NT2/D1 (cell line): ENCODE data around the gene ARHGAP35.
A peak's percentile ranks its signal among the peaks of the same experiment; 100 is the strongest.
"Not testable (repeated sequence)": the region's sequence is repeated elsewhere in the genome, so short reads cannot be mapped to it uniquely, and the experiment has no call there.

Experiments used
- DNase-seq: peaks from one replicate; pipeline ENCODE4 v3.0.0-alpha.2; 2011; ENCODE audit warnings: low read depth, low spot score
- H3K27me3 ChIP-seq: 2 replicates; pipeline ENCODE4 v1.6.0; 2011; ENCODE audit warnings: mild to moderate bottlenecking; ENCODE audit not compliant: insufficient read length, insufficient read depth
- H3K36me3 ChIP-seq: 2 replicates; pipeline ENCODE4 v1.6.1; 2011; ENCODE audit warnings: mild to moderate bottlenecking, low read length, mixed read lengths; ENCODE audit not compliant: insufficient read depth, insufficient read length
- H3K4me1 ChIP-seq: 2 replicates; pipeline ENCODE4 v1.5.1; 2011; ENCODE audit not compliant: insufficient read depth, insufficient read length
- H3K4me3 ChIP-seq: 2 replicates; pipeline ENCODE4 v1.5.1; 2011; ENCODE audit warnings: low read depth; ENCODE audit not compliant: insufficient read length
- H3K9ac ChIP-seq: 2 replicates; pipeline ENCODE4 v1.6.0; 2011; ENCODE audit warnings: low read depth; ENCODE audit not compliant: insufficient read length
- H3K9me3 ChIP-seq: 2 replicates; pipeline ENCODE4 v1.5.1; 2011; ENCODE audit warnings: mild to moderate bottlenecking, low read length; ENCODE audit not compliant: insufficient read depth
- SUZ12 ChIP-seq: IDR thresholded peaks from 2 replicates; pipeline ENCODE4 v1.6.1; 2011; ENCODE audit not compliant: insufficient read length, insufficient read depth; ENCODE audit errors: extremely low read depth
- YY1 ChIP-seq: IDR thresholded peaks from 2 replicates; pipeline ENCODE4 v1.6.1; 2011; ENCODE audit not compliant: insufficient read length, insufficient read depth
- ZNF274 ChIP-seq: IDR thresholded peaks from 2 replicates; pipeline ENCODE4 v1.6.1; 2011; ENCODE audit warnings: mild to moderate bottlenecking, low read depth, low read length

The ARHGAP35 gene

DNA sequence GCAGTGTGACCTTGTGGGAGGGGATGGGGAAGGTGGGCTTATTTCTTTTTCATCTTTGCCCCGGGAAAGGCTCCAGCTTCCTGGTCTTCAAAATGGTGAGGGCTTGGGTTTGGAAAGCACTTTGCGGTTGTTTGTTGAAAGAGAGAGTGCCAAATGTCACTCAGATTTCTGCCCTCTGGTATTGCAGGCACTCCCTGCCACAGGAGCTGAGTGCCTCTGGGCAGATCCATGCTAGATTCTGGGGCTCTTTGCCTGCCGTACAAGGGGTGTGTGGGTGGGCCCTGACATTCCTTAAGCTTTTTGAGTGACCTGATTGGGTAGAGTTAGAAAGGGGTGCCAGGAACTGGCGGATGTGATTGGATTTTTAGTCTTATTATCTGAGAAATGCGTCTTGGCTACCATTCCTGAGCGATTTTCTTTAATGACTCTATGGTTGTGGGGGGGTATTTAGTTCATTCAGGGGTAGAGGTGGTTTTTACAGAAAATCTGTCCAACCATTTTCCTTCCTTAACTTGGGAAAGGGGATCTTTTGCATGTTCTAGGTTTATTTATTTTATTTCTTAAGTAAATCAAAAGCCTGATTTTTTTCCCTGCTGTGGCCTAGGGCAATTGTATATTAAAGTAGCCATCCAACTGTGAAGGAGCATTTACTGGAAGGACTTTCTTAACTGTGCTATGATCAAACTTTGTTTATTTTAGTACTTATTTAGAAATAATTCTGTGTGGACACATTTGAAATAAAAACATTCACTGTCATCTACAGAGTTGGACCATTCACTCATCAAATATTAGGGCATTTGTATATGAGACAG, 3.2 kb downstream of the ARHGAP35 start:
- TF ChIP-seq SUZ12 = no peak
- no peak for TF ChIP-seq ZNF274
- Histone ChIP-seq H3K9ac (peak overlapping the region; percentile 89), H3K9me3 (no peaks in the 10 kb centered on the region), H3K4me1 (no peaks in the 10 kb centered on the region), H3K27me3 (no peaks in the 10 kb centered on the region), H3K4me3 (peak overlapping the region; percentile 62), H3K36me3 (peaks cover 8% of the 10 kb centered on the region)
- no peak for DNase-seq

DNA sequence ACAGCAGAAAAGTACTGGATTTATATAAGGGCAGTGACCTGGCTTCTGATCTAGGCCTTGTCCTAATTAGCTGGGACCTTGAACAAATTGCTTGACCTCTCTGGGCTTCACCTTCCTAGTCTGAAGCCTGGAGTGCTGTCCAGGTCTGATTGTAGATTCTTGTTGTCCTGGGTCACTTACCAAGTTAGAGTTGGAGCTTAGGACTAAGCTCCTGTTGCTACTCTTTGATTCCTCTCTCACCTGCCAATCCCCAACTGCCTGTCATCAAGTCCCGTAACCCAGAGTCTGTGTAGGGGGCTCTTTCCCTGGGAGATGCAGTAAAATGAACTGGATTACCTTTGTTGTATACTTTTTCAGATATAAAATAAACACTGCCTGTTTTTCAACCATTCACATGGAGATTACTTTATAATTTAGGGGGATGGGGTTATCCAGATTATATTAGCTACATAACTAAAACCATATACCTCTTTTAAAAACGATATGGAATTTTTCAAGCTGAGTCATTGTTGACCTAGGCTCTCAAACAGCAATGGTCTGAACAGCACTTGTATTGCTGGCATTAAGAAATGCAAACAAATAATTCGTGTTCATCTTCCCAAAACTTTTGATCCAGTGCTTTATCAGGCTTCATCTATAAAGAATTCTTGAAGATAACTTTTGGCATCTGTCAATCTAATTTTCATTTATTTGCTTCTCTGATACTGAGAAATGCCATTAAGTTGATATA, 5.8 kb downstream of the ARHGAP35 start:
- H3K36me3 ChIP-seq = peaks cover 11% of the 10 kb centered on the region
- TF ChIP-seq ZNF274 (no peak), SUZ12 (no peak), YY1 (no peak)
- no peaks in the 10 kb centered on the region for H3K9me3 ChIP-seq
- H3K4me3 ChIP-seq = no peak overlapping the region
- no peak overlapping the region for H3K9ac ChIP-seq
- no peaks in the 10 kb centered on the region for H3K4me1 ChIP-seq
- no peaks in the 10 kb centered on the region for H3K27me3 ChIP-seq
- no peak for DNase-seq

DNA sequence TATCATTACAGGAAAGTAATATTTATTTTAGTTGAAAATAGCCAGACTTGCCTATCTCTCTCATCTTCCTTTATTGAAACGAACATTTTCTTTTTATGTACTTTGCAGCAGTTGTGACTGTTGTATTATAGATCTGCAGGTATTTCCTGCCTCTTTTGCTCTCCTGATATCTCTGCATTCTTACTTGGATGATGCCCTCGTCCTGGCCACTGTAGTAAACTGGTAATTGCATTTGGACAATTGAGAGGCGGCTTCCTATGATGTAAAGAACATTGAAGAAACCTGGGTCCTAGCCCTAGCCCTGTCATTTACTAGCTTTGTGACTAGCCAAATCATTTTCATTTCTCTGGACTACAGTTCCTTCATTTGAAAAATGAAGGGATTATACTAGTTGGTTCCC, 6.4 kb downstream of the ARHGAP35 start:
- TF ChIP-seq SUZ12 (no peak), ZNF274 (no peak), YY1 (no peak)
- DNase-seq = no peak
- H3K9ac ChIP-seq = no peak overlapping the region
- peaks cover 11% of the 10 kb centered on the region for H3K36me3 ChIP-seq
- no peaks in the 10 kb centered on the region for H3K4me1 ChIP-seq
- no peaks in the 10 kb centered on the region for H3K27me3 ChIP-seq
- no peak overlapping the region for H3K4me3 ChIP-seq
- H3K9me3 ChIP-seq = no peaks in the 10 kb centered on the region

DNA sequence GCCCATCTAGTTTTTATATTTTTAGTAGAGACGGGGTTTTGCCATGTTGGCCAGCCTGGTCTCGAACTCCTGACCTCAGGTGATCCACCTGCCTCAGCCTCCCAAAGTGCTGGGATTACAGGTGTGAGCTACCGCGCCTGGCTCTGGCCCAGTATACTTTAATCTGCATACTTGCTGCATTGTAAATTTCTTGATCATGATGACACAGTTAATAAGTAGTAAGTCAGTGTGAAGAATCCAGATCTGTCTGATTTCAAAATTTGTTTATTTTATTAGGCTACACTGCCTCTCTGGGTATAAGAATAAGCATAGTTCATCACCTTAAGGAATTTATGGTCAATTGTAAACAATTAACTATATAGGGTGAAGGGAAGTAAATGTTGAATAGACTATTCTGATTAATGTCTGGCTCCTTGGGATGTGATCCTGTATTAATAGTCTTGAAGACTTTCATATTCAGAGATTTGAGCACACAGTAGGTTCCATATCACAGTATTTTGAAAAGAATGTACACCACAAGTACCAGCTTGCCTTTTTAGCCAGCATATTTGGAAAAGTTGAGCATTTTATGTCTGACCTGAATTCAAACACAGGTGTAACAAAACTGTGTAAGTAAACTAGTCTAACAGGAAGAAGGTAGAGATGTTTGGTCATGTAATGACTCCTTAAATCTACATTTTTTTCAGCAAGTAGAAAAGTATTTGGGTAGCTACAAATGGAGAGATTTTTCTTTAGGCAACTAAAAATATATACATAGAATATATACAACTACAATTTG, 7.4 kb downstream of the ARHGAP35 start:
- DNase-seq = no peak
- no peak overlapping the region for H3K4me3 ChIP-seq
- no peak overlapping the region for H3K9ac ChIP-seq
- H3K36me3 ChIP-seq = peaks cover 11% of the 10 kb centered on the region
- TF ChIP-seq YY1 = no peak
- no peak for TF ChIP-seq ZNF274
- TF ChIP-seq SUZ12 = no peak
- no peaks in the 10 kb centered on the region for H3K27me3 ChIP-seq
- H3K9me3 ChIP-seq = no peaks in the 10 kb centered on the region
- H3K4me1 ChIP-seq = no peaks in the 10 kb centered on the region

DNA sequence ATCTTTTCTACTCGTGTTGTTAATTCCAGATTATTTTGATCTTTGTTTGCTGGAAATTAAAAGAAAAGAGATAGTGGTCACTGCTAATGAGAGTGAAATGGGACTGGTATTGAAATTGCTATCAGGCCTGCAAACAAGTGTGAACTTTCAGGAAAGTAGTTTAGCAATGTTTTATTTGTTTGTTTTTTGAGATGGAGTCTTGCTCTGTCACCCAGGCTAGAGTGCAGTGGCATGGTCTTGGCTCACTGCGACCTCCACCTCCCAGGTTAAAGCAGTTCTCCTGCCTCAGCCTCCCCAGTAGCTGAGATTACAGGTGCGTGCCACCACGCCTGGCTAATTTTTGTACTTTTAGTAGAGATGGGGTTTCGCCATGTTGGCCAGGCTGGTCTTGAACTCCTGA, 10.4 kb downstream of the ARHGAP35 start:
- not testable (repeated sequence) for H3K4me1 ChIP-seq, H3K9ac ChIP-seq, H3K4me3 ChIP-seq, DNase-seq, H3K27me3 ChIP-seq, H3K36me3 ChIP-seq, H3K9me3 ChIP-seq

DNA sequence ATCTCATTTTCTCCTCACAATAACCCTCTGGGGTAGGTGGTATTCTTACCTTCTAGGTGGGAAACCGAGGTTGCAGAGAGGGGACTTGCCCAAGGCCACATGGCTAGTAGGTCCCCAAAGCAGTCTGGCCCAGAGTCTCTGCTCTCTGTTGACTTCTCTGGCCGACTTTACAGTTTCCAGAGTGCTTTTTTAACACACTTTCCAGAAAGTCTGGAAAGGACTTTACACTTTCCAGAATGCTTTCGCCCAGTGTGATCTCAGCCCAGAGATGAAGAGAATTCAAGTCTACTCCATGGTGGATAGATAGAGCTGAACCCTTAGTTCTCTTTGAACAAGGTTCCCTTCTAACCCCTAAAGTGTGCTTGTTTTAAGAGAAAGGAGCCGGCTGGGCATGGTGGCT, 12.2 kb downstream of the ARHGAP35 start:
- Histone ChIP-seq H3K9me3 (no peaks in the 10 kb centered on the region), H3K4me1 (no peaks in the 10 kb centered on the region), H3K4me3 (no peak overlapping the region), H3K27me3 (no peaks in the 10 kb centered on the region), H3K36me3 (peaks cover 3% of the 10 kb centered on the region), H3K9ac (no peak overlapping the region)
- no peak for DNase-seq
- no peak for TF ChIP-seq SUZ12
- no peak for TF ChIP-seq ZNF274
- TF ChIP-seq YY1 = no peak

DNA sequence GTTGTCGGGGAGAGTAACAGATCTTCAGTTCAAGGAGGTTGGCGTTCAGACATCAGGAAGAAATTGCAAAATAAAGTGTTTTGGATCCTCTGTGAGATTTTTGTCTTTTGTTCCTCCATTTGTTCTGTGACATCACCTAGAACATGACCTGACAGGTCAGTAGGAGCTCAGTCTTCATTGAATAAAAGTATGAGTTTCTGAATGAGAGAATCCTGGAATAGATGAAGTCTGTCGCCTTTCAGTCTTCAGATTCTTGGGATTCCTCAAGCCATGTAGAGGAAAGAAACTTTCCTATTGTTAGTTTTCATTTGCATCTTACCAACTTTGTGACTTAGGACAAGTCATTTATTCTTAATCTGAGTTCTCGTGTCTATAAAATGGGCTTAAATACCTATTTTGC, 14.4 kb downstream of the ARHGAP35 start:
- no peak overlapping the region for H3K4me3 ChIP-seq
- no peaks in the 10 kb centered on the region for H3K4me1 ChIP-seq
- TF ChIP-seq YY1 (no peak), ZNF274 (no peak), SUZ12 (no peak)

More for the DNA sequence above, 14.4 kb downstream of the ARHGAP35 start:
- Histone ChIP-seq H3K36me3 (no peaks in the 10 kb centered on the region), H3K27me3 (no peaks in the 10 kb centered on the region), H3K9me3 (no peaks in the 10 kb centered on the region), H3K9ac (no peak overlapping the region)
- no peak for DNase-seq
